NK-92 (cell line): ENCODE measurements around the gene PEX5.
"Not testable (repeated sequence)": the region's sequence is repeated elsewhere in the genome, so short reads cannot be mapped to it uniquely, and the experiment has no call there.

Experiments used
- DNase-seq: peaks from one replicate; lab custom pipeline; 2025; ENCODE audit not compliant: unreplicated experiment; lab: John Stamatoyannopoulos, UW

The PEX5 gene

GRCh38 chr12:7210642-7211151 is 21.2 kb downstream of the PEX5 start:
- DNase-seq: no peak

- DNase-seq: no peak
These were observed 23.2 kb downstream of the PEX5 start for GRCh38 chr12:7212678-7213077.

- not testable (repeated sequence) for DNase-seq
These were observed 24.3 kb downstream of the PEX5 start for GRCh38 chr12:7213745-7214144.

- DNase-seq: no peak
These were observed 28.1 kb downstream of the PEX5 start for GRCh38 chr12:7217475-7218069.

DNA sequence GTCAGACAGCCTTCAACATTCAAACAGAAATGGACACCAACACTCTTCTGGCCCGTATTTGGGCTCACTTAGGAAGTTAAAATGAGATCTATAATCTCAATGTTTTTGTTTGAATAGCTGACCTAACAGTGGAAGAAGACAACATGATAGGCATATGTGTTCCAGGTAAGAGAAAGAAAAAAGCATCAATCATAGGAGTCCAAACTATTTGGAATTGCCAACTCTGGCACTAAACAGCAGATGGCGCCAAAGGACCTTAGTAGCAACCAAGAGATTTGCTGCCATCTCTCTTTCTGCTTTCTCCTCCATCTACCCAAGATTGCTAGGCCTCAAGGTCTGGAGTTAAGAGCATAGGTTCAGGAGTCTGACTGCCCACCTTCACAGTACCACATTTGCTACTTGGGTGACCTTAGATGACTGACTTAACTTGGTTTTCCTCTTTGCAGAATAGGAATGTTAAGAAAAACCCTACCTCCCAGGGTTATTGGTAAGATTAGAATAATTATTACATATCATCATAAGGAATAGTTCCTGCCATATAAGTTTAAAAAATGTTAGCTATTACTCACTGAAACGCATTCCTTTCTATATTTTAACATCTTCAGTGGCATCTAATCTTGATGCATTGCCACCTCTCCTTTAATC is 30.2 kb downstream of the PEX5 start:
- no peak for DNase-seq

GRCh38 chr12:7221486-7221885 is 32.0 kb downstream of the PEX5 start:
- DNase-seq: no peak

DNA sequence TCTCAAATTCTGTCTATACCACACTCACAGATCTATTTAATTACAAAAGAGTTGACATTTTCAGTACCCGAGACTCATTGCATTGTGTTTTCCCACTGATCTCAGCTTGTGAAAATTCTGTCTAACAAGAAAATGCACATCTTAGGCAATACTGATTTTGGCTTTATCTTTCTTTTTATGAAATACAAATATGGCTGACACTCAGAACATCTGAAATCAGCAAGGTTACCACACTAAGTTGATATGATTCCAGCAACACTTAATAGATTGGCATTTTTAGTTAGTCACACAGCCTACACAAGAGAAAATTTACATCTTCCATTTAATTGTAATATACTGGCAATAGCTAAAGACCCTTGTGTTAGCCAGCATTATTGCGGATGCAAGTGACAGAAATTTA is 40.3 kb downstream of the PEX5 start:
- no peak for DNase-seq

DNA sequence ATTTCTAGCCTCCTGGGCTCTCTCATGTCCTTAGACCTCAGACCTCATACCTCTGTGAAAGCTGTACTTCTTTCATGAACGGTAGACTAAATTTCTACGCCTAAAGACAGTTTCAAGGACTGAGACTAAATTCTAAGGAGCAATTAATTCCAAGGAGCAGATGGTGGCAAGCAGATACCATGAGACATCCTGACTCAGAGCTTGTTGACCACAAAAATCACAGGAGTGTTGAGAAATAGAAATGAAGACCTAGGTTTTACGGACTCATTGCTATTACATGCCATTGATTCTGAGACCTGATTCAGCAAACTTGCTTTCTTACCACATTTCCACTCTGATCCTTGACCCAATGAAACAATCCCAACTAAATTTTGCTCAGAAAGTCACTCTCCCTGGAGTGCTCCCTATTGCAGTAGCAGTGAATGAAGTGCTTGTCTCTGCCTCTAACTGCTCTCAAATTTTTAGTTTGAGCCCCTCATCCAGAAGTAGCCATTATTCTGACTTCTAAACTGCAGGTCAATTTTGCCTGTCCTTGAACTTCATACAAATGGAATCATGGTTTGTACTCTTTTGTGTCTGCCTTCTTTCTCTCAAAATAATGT is 52.0 kb downstream of the PEX5 start:
- no peak for DNase-seq

GRCh38 chr12:7242176-7243101 is 53.0 kb downstream of the PEX5 start:
- no peak for DNase-seq

DNA sequence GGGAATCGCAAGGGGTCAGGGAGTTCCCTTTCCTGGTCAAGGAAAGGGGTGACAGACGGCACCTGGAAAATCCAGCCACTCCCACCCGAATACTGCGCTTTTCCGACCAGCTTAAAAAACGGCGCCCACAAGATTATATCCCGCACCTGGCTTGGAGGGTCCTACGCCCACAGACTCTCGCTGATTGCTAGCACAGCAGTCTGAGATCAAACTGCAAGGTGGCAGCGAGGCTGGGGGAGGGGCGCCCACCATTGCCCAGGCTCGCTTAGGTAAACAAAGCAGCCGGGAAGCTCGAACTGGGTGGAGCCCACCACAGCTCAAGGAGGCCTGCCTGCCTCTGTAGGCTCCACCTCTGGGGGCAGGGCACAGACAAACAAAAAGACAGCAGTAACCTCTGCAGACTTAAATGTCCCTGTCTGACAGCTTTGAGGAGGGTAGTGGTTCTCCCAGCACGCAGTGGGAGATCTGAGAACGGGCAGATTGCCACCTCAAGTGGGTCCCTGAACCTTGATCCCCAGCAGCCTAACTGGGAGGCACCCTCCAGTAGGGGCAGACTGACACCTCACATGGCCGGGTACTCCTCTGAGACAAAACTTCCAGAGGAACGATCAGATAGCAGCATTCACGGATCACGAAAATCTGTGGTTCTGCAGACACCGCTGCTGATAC is 62.0 kb downstream of the PEX5 start:
- not testable (repeated sequence) for DNase-seq

DNA sequence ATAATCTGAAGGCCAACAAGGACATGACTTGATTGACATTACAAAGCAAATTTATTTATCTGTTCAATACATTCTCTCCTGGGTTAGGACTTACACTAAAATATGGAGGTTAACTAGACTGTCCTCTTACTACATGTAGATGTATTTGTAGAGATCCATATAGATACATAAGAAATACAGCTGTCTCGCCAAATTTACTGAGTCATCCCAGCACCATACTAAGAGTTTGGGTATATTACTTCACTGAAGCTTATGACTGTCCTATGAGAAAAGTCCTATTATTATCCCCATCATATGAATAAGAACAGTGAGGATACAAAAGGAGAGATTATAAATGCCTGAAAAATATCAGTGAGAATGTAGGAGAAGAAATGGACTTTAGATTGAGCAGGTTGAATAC is 69.6 kb downstream of the PEX5 start:
- DNase-seq: no peak
